Sciatic nerve (tissue), 2 donors: Measurements from ENCODE around the gene OR4D6. TPM values are rescaled to one million over a fixed set of nuclear protein-coding genes. Genes with fewer than 3 reads are reported as not detected.

Experiments
- ATAC-seq: fragments of 200-7000 bp; cut with Tn5 transposase; one replicate; pipeline ENCODE4 v1.9.1; 2020; ENCODE audit warnings: mild to moderate bottlenecking, moderate library complexity
- DNase-seq: peaks from one replicate; pipeline ENCODE4 v3.0.0-alpha.2; 2020; ENCODE audit warnings: low spot score
- intact Hi-C: fragments of 100-400 bp; cut with DNase I; formaldehyde crosslinking; loops from one replicate; pipeline ENCODE4 v1.14.2; 2022
- total RNA-seq: library from RNA; stranded (reverse); fragmentation: NEBNext Ultra II Directional; extraction: Animal tissue kit (Norgen Biotek cat#: 25700); gene quantifications from one replicate; pipeline ENCODE4 v1.2.1, GENCODE V29; 2021
- donor health status: DM: no; HTN: no; CAD: no.
- donor health status: DM: no; HTN: no; CAD: no.

Gene OR4D6
- total RNA-seq, 1 donor from 2014 or later = not detected

- no peak for DNase-seq
- intact Hi-C loops = no loop called here
- no peak for ATAC-seq
Observed at GRCh38 chr11:59501931-59502330, 45.2 kb downstream of the OR4D6 start.

GRCh38 chr11:59503276-59503675 is 46.5 kb downstream of the OR4D6 start, which contains the start of gene OR4D11:
Gene OR4D11 (plus strand): TSS chr11:59503576. CDS start chr11:59503576, 0 bp downstream.
- DNase-seq = no peak
- intact Hi-C loops = no loop called here
- no peak for ATAC-seq

Other genes with a start within 250 kb of the OR4D6 start
- gene MPEG1, start 244.0 kb upstream of the OR4D6 start, total RNA-seq = 18.0 TPM
- gene OR5AN1, start 98.1 kb upstream of the OR4D6 start, total RNA-seq = not detected
- gene OR5A2, start 30.5 kb upstream of the OR4D6 start, total RNA-seq = not detected
- gene OR5A1, start 20.5 kb upstream of the OR4D6 start, total RNA-seq = not detected
- not detected for gene OR4D10, start 16.4 kb downstream of the OR4D6 start, total RNA-seq
- gene OR4D11, start 46.6 kb downstream of the OR4D6 start, total RNA-seq = not detected
- gene OR4D9, start 54.6 kb downstream of the OR4D6 start, total RNA-seq = not detected
- gene OSBP, start 158.8 kb downstream of the OR4D6 start, total RNA-seq = 45.5 TPM
- gene PATL1, start 212.1 kb downstream of the OR4D6 start, total RNA-seq = 37.4 TPM